WTC11 (cell line): ENCODE results near the gene SMIM44.

ENCODE experiments used
- AFF4 ChIP-seq: sonication (generic); formaldehyde crosslinking; IDR thresholded peaks from 2 replicates; pipeline ENCODE4 v1.8.1; 2023; ENCODE audit warnings: mild to moderate bottlenecking, missing genetic modification reagents, borderline replicate concordance
- CBFB ChIP-seq: sonication (generic); formaldehyde crosslinking; IDR thresholded peaks from 2 replicates; pipeline ENCODE4 v1.8.1; 2022; ENCODE audit warnings: mild to moderate bottlenecking, low read depth, missing genetic modification reagents
- CTCF ChIP-seq: fragments of 200-600 bp; IDR thresholded peaks from 2 replicates; pipeline ENCODE4 v1.8.0; 2022; ENCODE audit warnings: antibody characterized with exemption
- FOXP4 ChIP-seq: sonication (generic); formaldehyde crosslinking; IDR thresholded peaks from 2 replicates; pipeline ENCODE4 v1.8.0; 2022; ENCODE audit warnings: mild to moderate bottlenecking, missing genetic modification reagents
- ZNF416 ChIP-seq: fragments of 250-450 bp; sonication (Bioruptor Pico); IDR thresholded peaks from 2 replicates; pipeline ENCODE4 v1.9.0; 2021; ENCODE audit warnings: mild to moderate bottlenecking, inconsistent platforms
- ZNF512 ChIP-seq: sonication (generic); formaldehyde crosslinking; IDR thresholded peaks from 2 replicates; pipeline ENCODE4 v1.8.1; 2022; ENCODE audit warnings: missing genetic modification reagents, borderline replicate concordance

GRCh38 chr19:3468211-3468610, 15.0 kb downstream of the SMIM44 start:
- no peak for TF ChIP-seq CTCF
- no peak for TF ChIP-seq FOXP4
- no peak for TF ChIP-seq ZNF512 (CRISPR knock-in tag)
- TF ChIP-seq ZNF416 (CRISPR knock-in tag), result no peak
- TF ChIP-seq CBFB, result no peak
- TF ChIP-seq AFF4 (CRISPR knock-in tag), result no peak
